Liver (tissue), 3 donors: Measurements from ENCODE around the gene LRTM1.

Experiments
- ATF3 ChIP-seq: IDR thresholded peaks from 2 replicates; pipeline ENCODE4 v1.6.1; 2016; ENCODE audit warnings: antibody characterized with exemption
- CTCF ChIP-seq: fragments of 150-350 bp; IDR thresholded peaks from 2 replicates; pipeline ENCODE4 v1.5.1; 2017; ENCODE audit warnings: improper control_type of control experiment, low read depth, low read length; ENCODE audit not compliant: missing input control
- EGR1 ChIP-seq, 2 donors: IDR thresholded peaks; 2 replicates each; pipeline ENCODE4 v1.6.1; 2016 to 2018; ENCODE audit warnings: antibody characterized with exemption in 2 of 2, low read depth in 2 of 2
- FOXA1 ChIP-seq: IDR thresholded peaks from 2 replicates; pipeline ENCODE4 v1.6.1; 2016; ENCODE audit warnings: antibody characterized with exemption
- GABPA ChIP-seq, 2 donors: IDR thresholded peaks in 1 of 2; conservative IDR thresholded peaks in 1 of 2; 2 replicates each; pipeline ENCODE4 v1.6.1; 2016; ENCODE audit warnings: antibody characterized with exemption in 2 of 2, mild to moderate bottlenecking in 1 of 2, moderate library complexity in 1 of 2
- JUND ChIP-seq, 2 donors: IDR thresholded peaks; 2 replicates each; pipeline ENCODE4 v1.6.1; 2016; ENCODE audit warnings: antibody characterized with exemption in 2 of 2
- MAX ChIP-seq: IDR thresholded peaks from 2 replicates; pipeline ENCODE4 v1.6.1; 2016; ENCODE audit warnings: antibody characterized with exemption
- SP1 ChIP-seq: IDR thresholded peaks from 2 replicates; pipeline ENCODE4 v1.6.1; 2018; ENCODE audit warnings: antibody characterized with exemption, mild to moderate bottlenecking
- TAF1 ChIP-seq: conservative IDR thresholded peaks from 2 replicates; pipeline ENCODE4 v1.6.1; 2016; ENCODE audit warnings: antibody characterized with exemption, mild to moderate bottlenecking
- YY1 ChIP-seq: IDR thresholded peaks from 2 replicates; pipeline ENCODE4 v1.6.1; 2016; ENCODE audit warnings: antibody characterized with exemption, mild to moderate bottlenecking
- TF ChIP-seq, protein P1 (sequence below): IDR thresholded peaks from 2 replicates; pipeline ENCODE4 v1.6.1; 2016; ENCODE audit warnings: antibody characterized with exemption, mild to moderate bottlenecking
- TF ChIP-seq, protein P2 (sequence below): IDR thresholded peaks from 2 replicates; pipeline ENCODE4 v1.6.1; 2016; ENCODE audit warnings: antibody characterized with exemption
- donor health status: healthy.
- donor health status: healthy.

DNA sequence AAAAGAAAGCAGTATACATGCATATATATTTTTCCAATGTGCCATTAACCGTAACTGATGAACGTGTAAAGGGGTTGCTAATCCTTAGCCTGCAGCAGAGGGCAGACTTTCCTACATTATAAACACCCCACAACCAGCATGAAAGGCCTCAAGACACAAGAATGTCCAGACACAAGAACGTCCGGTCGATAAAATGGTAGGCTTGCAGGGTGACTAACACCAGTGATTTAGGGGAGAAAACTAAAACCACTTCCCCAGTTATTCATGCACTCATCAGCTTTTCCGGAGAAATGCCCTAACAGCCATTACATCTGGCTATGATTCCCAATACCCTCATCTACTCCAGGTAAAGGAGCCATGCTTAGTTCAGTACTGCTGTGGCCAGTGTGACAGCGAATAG is 57.4 kb downstream of the LRTM1 start:
- TF ChIP-seq CTCF (peak; percentile 30), ATF3 (no peak), GABPA (IDR thresholded peaks at IDR 0.05 in 1 of 2, conservative IDR thresholded peaks at IDR 0.05 in 1 of 2) (no peak), FOXA1 (no peak), EGR1 (IDR thresholded peaks at IDR 0.05; ENCODE audit: low read depth in 2 of 2) (no peak), YY1 (no peak), JUND (IDR thresholded peaks at IDR 0.05) (no peak), SP1 (no peak), MAX (no peak), TAF1 (no peak)
- TF ChIP-seq, protein P1, sequence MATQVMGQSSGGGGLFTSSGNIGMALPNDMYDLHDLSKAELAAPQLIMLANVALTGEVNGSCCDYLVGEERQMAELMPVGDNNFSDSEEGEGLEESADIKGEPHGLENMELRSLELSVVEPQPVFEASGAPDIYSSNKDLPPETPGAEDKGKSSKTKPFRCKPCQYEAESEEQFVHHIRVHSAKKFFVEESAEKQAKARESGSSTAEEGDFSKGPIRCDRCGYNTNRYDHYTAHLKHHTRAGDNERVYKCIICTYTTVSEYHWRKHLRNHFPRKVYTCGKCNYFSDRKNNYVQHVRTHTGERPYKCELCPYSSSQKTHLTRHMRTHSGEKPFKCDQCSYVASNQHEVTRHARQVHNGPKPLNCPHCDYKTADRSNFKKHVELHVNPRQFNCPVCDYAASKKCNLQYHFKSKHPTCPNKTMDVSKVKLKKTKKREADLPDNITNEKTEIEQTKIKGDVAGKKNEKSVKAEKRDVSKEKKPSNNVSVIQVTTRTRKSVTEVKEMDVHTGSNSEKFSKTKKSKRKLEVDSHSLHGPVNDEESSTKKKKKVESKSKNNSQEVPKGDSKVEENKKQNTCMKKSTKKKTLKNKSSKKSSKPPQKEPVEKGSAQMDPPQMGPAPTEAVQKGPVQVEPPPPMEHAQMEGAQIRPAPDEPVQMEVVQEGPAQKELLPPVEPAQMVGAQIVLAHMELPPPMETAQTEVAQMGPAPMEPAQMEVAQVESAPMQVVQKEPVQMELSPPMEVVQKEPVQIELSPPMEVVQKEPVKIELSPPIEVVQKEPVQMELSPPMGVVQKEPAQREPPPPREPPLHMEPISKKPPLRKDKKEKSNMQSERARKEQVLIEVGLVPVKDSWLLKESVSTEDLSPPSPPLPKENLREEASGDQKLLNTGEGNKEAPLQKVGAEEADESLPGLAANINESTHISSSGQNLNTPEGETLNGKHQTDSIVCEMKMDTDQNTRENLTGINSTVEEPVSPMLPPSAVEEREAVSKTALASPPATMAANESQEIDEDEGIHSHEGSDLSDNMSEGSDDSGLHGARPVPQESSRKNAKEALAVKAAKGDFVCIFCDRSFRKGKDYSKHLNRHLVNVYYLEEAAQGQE = no peak
- TF ChIP-seq, protein P2, sequence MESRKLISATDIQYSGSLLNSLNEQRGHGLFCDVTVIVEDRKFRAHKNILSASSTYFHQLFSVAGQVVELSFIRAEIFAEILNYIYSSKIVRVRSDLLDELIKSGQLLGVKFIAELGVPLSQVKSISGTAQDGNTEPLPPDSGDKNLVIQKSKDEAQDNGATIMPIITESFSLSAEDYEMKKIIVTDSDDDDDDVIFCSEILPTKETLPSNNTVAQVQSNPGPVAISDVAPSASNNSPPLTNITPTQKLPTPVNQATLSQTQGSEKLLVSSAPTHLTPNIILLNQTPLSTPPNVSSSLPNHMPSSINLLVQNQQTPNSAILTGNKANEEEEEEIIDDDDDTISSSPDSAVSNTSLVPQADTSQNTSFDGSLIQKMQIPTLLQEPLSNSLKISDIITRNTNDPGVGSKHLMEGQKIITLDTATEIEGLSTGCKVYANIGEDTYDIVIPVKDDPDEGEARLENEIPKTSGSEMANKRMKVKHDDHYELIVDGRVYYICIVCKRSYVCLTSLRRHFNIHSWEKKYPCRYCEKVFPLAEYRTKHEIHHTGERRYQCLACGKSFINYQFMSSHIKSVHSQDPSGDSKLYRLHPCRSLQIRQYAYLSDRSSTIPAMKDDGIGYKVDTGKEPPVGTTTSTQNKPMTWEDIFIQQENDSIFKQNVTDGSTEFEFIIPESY = no peak
